ENCODE measurements around the gene PES1.

GRCh38 chr22:30542811-30543188 is 48.9 kb downstream of the PES1 start:
- no peak for TF ChIP-seq CTCF (IDR thresholded peaks at IDR 0.05)
- no peak for TF ChIP-seq POLR2A (IDR thresholded peaks at IDR 0.05)
- TF ChIP-seq POLR2AphosphoS5 (IDR thresholded peaks at IDR 0.05) = no peak
